NCI-H2196 (cell line): Measurements from ENCODE around the gene CCNY.

Experiments used
- DNase-seq: peaks from one replicate; lab custom pipeline; 2025; ENCODE audit not compliant: unreplicated experiment; lab: John Stamatoyannopoulos, UW

Gene CCNY

DNA sequence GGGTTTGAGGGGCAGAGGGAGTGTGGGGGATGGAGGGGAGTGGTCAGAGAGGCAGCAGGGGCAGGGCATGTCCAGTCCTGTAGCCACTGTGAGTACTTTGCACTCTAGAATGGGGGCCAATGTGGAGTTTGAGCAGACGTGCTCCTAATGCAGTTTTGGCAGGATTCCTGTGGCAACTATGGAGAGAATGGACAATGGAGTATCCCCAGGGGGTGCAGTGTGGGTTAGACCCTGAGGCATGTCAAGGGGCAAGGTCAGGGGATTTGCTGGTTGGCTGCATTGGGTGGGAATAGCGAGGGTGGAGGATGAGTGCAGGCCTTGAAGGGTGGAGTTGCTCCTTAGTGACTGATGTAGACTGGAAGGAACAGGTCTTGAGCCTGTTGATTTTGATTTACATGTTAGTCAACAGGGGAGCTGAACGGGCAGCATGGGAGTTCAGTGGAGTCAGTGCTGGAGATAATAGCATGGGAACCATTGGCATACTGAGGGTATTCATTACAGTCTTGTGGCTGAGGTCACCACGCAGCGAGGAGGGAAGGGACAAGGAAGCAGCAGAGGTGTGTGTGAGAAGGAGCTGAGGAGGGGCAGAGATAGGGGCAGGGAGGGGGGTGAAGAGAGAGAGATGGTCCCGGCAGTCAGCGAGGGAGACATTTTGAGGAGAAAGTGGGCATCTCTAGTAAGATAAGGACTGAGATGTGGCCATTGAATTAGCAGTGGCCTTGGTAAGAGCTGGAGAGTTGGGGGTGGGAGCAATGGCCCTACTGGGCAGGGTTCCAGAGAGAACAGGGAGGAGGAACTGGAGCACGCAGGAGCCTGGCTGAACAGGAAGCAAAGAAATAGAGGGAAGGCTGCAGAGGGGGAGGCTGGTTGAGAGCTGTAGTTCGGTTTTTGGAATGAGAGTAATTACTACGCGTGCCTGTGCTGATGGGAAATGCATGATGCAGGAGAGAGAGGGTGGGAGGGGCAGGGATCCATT, 112.7 kb downstream of the CCNY start:
- no peak for DNase-seq

DNA sequence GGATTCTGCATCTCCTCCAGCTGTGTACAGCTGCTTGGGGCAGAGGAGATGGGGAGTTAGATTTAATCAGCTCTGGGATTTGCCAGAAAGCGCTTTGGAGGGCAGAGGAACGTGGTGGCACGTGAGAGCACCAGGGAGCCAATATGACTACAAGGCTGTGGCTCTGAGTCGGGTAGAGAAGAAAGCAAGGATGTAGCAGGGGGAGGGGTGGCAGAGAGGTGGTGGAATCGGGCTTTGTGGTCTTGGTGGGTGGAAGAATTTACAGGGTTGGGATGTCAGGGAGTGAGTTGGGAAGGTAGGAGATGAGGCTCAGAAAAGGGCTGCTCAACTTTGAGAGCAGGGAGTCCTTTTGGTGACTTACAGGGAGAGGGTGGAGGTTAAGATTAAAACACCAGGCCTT, 113.6 kb downstream of the CCNY start:
- DNase-seq: no peak

DNA sequence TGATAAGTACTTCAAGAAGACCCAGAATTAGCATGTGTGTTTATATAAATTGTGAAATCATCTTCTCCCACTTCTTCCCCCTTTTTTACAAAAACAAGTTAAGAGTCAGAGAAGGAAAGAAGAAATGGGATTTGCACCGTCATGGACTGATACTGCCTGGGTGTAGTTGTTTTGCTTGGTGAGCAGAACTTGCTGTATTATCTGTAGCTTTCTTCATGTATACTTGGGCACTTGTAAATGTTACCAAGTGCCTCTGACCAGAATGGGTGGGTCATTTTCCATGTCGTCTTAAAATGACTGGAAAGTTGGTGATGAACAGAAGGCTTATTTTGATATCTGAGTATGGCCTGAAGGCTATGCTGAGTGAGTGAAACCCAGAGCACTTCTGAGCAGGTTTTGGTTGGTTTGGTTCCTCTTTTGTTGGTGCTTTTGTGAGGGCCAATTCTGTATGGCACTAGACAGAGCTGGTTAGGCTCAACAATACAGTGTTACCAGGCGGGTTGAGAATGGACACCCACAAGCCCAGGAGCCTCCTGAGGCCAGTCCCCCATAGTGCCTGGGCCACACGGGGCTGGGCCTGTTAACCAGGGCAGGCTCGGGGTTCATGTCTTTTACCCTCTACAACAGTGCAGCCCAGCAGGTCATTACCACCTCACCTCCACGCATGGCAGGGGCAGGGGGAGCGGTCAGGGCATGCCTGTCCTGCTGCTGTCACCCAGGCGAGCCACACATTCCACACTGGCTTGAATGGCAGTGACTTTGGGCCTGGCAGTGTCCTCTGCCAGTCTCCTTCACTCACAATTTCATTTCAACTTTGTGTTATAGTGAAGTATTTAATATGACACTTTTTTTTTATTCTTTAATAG, 115.1 kb downstream of the CCNY start:
- no peak for DNase-seq

DNA sequence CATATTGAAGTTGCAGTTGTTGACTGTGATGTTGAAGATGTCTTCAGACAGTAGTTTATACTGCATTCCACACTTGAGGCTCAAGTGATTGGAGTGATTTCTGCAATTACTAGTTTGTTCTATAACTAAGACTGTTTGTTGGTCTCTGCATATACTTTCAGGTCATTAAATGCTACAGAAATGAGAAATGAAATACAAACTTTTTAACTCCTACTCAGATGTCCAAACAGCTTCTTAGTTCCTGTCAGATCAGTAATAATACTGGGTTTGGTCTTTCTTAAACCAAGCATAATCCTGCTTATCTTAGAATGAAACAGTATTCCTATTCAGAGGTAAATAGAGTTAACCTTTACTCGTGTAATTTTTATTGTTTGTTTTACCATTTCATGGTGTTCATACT, 115.9 kb downstream of the CCNY start:
- no peak for DNase-seq

DNA sequence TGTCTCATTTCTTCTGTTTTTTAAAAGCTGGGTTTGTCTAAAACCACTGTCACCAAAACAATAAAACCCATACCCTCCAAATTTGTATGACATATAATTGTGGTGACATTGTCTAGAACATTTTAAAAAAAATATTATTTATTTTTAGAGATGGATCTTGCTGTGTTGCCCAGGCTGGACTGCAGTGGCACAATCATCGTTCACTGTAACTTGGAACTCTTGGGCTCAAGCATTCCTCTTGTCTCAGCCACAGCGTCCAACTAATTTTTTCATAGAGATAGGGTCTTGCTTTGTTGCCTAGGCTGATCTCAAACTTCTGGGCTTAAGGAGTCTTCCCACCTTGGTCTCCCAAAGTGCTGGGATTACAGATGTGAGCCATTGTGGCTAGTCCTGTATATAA, 116.5 kb downstream of the CCNY start:
- no peak for DNase-seq

DNA sequence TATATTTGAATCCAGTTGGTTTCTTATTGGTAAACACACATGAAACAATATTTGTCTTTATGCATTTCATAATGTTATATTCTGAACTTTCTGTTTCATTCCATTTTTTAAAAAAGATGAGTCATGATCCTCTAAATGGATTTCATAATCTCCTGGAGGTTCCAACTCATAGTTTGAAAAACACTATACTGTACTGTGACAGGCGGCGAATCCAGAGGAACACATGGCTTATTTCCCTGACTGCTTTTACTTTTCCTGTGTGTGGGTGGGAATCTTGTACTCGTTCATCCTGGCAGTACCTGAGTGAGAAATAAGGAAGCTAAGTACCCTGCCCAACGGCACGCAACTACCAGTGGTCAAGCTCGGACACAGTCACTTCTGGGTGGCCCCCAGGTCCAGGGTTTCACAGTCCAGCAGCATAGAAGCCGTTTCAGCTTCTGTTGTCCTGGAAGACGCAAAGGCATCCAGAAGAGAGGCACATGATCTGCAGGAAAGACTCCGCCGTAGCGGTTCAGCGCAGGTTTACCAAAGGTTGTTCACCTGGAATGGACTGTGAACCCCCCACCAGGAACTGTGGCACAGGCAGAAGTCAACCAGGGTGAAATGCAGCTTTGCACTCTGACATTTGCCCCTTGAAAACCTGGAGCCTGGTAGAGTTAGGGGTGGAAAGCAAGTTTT, 117.7 kb downstream of the CCNY start:
- no peak for DNase-seq

DNA sequence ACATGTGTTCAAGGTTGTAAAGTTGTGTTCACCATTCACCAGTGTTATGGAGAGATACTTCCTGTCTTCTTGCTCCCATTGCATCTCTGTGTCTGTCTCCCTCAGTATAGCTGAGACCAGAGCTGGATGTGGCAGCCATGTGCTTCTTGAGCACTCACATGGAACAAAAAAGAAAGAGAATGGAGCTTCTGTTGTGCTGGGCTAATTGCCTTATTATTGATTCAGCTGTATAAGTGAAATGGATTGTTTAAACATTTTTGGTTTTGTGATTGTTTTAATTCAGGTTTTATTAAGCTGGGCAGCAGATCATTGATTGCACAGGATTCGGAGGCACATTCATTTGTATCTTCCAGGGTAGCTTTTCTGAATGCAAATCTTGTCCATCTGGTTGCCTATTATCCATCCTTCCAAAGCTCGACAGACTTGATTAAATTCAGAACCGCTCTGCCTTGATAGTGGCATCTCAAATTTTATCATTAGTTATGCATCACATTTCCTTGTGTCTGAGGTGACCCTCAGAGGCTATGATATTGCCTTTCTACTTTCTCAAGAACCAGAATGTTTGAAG, 119.9 kb downstream of the CCNY start:
- DNase-seq: no peak

DNA sequence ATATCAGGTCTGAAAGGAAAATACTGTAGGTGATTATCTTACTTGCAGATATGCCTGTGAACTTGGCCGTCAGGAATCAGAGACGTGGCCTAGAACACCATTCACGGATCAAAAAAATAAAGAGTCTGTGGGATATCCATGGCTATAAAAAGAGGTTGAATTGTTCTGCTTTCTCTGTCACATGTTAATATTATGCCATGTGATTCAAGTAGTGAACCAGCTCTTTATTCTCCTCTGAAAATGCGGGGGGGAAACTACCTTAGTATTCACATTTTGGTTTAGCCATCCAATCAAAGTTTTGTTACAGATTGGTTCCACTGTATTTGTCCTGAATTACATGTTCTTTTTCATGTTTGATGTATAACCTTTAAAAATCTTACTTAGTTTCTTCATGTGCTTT, 120.5 kb downstream of the CCNY start:
- DNase-seq: no peak

DNA sequence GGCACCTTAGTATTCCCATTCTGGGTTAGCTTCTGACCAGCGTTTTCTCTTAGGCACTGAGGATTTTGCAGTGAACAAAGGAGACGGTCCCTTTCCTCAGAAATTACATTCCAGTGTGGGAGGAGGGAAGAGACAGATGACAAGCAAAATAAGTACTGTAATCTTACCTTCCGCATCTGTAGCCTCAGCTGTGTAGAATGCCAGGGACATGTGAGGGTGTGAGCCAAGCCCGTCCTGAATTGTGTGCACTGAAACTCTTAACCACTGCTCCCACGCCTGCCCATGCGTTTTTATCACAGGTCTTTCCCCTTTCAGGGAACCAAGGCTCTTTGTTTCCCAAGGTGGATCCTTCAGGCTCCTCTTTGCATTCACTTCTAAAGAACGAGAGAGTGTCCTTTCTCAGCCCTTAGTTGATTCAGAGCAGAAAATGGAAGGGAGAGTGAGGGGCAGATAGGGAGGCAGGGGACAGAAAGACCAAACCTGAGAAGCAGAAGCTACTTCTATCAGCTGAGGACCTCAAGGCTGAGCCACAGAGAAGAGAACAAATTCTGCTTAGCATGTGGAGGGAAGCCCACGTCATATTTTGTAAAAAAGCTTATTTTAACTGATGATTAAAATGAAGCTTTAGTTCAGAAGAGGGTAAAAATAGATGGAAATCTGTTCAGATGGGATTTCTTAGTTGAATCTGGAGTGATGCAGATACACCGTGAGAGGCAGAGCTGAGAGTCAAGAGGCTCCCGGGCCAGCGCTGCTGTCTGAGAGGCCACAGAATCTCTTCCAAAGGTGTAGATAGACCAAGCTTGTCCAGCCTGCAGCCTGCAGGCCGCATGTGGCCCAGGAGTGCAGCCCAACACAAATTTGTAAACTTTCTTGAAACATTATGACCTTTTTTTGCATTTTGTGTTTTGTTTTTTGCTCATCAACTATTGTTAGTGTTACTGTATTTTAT, 122.5 kb downstream of the CCNY start:
- no peak for DNase-seq

DNA sequence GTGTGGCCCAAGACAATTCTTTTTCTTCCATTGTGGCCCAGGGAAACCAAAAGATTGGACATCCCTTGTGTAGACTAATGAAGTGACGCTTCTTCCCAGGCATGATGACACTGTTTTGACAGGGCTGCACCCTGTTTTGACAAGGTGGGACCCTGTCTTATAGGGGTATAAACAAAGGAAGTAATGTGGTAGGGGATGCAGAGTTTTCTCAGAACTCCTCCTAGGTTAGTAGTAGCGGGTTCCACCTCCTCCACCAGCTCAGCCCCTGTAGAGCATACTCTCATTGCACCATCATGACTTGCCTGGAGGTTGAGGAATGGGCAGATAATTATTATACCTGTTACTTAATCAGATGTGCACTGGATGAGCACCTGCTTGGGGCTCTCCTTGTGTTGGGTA, 123.1 kb downstream of the CCNY start:
- no peak for DNase-seq

DNA sequence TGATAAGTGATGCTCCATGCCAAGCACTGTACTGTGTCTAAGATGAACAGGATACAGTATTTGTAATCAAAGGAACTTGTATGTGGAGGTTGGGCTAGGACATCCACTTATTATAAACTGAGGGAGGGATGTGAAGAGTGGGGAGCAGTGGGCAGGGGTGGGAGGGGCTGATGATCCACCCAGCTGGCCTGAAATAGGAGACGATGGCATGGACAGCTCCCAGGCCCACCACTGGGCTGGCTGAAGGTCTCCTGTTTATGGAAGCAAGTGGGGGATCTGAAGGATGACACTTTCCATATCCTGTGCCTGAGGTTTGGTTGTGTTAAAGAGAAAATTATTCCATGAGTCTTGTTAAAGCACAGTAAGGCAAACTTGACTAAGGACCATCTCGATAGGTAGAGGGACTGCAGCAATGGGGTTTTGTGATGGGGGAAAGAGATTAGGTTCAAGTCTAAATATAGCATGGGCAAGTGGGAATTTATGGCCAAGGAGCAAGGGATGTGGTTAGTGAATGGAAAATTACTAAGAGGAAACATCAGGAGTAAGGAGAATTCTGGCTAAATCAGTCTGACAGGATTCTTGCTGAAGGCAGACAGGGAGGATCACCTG, 124.6 kb downstream of the CCNY start:
- DNase-seq: no peak

DNA sequence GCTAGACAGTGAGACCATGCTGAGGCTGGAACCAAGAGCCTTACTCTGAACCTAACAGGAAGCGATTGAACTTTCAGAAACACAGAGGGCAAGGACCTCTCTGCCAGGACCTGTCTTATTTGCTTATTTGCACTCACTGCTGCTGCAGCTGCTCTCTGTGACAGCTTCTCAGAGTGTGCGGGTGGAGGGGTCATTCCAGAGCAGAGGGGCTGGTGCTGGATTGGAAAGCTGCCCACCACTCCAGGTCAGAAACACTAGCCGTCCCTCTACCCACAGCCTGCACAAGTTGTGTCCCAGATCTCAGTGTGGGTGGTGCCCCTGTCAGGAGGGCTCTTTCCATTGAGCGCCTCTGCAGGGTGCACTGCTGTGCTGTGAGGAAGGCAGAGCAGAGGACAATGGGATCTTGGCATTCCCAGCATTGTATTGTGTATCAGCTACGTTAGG, 126.2 kb downstream of the CCNY start:
- no peak for DNase-seq

DNA sequence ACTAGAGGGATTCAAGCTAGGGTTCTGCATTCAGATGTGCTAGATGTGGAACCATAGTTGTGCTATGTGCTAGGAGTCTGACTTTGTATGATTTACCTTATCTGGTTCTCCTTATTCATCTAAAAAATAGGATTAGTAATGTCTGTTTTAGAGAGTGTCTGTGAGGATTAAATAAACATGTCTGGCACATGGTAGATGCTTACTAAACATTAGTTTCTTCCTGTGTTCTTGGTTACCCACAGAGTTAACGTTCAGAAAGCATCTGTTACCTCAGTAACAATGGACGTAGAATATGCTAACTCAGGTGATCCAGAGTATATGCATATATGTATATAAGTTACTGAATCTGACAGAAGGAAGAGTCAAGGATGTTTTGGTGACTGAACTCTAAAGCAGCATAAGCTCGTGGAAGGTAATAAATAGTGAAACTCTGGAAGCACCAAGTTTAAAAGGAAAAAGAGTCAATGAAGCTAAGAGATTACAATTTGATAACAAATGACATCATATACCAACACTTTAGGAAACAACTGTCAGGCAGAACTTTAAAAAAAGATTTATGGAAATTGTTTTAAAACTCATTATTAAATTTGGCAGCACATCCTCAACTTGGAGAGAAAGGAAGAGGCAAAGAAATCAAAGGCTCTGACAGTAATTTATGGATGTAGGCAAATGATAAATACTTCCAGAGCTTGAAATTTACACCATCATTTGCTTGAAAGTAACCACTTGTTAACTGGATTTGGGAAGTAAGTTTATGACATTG, 127.0 kb downstream of the CCNY start:
- DNase-seq: no peak

DNA sequence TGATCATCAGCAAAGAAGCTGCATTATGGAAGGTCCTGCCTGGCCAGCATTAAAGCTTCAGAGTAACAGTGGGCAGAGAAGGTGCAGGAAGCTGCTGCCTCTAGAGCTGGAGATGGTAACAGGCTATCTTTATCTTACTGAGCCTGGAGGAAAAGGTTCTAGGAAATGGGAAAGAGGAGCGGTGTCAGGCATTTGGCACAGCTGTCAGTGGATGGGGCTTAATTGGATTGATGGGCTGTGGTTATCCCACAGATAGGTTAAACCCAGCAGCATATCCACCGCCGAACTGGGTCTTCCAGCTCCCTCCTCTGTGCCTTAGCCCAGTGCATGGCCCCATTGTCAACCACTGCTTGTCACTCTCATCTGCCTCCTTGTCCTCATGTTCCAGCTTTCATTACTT, 127.6 kb downstream of the CCNY start:
- no peak for DNase-seq

DNA sequence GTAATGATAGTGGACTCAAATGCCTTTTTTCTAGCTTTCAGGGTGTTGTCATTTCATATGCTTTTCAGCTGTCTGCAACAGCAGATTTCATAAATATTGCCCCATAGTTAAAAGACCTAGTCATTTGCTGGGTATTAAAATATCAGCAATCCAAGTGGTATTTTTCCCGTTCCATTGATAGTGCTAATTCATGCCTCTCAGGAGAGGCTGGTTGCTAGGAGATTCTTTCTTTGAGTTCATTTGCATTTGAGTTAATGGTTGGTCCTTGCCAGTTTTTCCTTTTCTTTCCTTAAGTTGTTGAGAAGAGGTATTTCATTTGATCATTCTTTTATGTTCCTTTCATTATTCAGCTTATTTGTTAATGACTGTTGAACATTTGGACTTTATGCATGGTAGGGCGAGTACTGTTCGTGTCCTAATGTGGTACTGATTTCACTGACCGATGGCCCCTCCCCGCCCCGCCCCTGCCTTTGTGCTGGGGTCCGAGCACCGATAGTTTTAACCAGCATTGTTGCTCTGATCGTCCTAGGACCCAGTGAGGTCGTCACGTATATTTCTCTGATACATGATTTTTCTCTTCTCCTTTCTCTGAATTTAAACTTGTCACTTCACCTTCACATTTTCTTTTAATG, 128.6 kb downstream of the CCNY start:
- DNase-seq: no peak

DNA sequence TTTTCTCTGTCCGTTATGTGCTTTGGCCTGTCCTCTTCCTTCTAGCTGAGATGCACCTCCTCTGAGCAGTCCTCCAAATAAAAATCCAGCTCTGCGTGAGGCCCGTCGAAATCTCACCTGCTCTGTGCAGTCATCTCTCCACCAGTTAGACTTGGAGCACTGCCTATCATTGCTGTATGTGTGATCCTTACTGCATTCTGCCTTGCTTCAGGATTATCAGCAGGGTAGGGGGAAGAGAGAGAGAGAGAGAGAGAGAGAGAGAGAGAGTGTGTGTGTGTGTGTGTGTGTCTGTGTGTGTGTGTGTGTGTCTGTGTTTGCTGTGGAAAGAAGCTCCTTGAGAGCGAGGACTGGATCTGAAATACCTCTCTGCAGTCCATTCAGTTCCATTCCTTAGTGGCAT, 129.4 kb downstream of the CCNY start:
- DNase-seq: no peak

DNA sequence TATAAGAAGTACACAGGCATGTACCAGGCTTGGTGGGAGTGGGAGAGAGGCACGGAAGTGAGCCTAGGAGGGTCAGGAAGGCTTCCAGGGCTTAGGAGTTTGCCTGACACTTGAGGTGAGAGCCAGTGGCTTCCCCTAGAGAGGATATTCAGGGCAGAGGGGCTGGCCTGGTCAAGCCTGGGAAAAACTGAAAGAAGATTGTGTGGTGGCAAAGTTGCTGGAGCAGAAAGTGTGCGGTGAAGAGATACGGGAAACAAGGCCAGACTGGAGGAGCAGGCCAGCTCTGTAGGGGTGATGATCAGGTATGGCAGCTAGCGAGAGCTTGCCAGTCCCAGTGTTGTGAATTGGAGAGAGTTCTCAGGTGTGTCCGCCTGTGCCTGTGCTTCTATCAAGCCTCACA, 129.9 kb downstream of the CCNY start:
- no peak for DNase-seq

DNA sequence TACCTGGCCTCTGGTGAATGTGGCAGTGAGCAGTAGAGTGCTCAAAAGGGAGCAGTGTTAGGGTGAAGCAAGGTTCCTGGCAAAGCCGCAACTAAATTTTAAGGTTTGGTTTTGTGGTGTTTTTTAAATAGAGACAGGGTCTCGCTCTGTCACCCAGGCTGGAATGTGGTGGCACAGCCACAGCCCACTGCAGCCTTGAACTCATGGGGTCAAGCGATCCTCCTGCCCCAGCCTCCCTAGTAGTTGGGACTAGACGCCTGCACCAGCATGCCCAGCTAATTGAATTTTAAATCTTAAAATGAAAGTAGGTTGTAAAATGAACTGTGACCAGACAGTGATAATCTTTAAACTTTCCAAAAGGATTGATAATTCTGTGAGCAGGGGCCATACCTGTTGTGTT, 130.4 kb downstream of the CCNY start:
- no peak for DNase-seq
